HEK293 (cell line): ENCODE measurements around the gene PDZD2.

Experiments
- CTCF ChIP-seq: fragments of 450-650 bp; formaldehyde crosslinking; IDR thresholded peaks from 2 replicates; pipeline ENCODE4 v1.5.1; 2016; ENCODE audit warnings: missing biosample characterization, missing genetic modification characterization
- GLIS1 ChIP-seq: fragments of 450-650 bp; formaldehyde crosslinking; IDR thresholded peaks from 2 replicates; pipeline ENCODE4 v1.5.1; 2016; ENCODE audit warnings: missing biosample characterization, missing genetic modification characterization
- SP2 ChIP-seq: fragments of 450-650 bp; formaldehyde crosslinking; IDR thresholded peaks from 2 replicates; pipeline ENCODE4 v1.5.1; 2016; ENCODE audit warnings: missing biosample characterization, missing genetic modification characterization
- ZNF274 ChIP-seq, 2 experiments: fragments of 200-500 bp in 1 of 2; fragments of 450-650 bp in 1 of 2; sonication (Bioruptor generic) in 1 of 2; formaldehyde crosslinking in 1 of 2; IDR thresholded peaks; 2 replicates each; pipeline versions ENCODE4 v1.5.1 to v1.6.1; 2014 to 2016; ENCODE audit warnings: borderline replicate concordance in 1 of 2, inconsistent platforms in 1 of 2, low read length in 1 of 2, missing biosample characterization in 1 of 2, missing genetic modification characterization in 1 of 2
- ZNF335 ChIP-seq: fragments of 450-650 bp; formaldehyde crosslinking; conservative IDR thresholded peaks from 2 replicates; pipeline ENCODE4 v1.5.1; 2016; ENCODE audit warnings: missing biosample characterization, missing genetic modification characterization
- ZNF560 ChIP-seq: fragments of 450-650 bp; formaldehyde crosslinking; IDR thresholded peaks from 2 replicates; pipeline ENCODE4 v1.5.1; 2017; ENCODE audit warnings: missing biosample characterization, missing genetic modification characterization, borderline replicate concordance
- TF ChIP-seq, protein P1 (sequence below): fragments of 450-650 bp; formaldehyde crosslinking; IDR thresholded peaks from 2 replicates; pipeline ENCODE4 v1.5.1; 2016; ENCODE audit warnings: missing biosample characterization, missing genetic modification characterization, low read depth

- TF ChIP-seq ZNF274 (IDR thresholded peaks at IDR 0.05; ENCODE audit: low read length) (no peak), ZNF274 (tag by site-specific recombination; IDR thresholded peaks at IDR 0.05; ENCODE audit: borderline replicate concordance) (no peak), CTCF (tag by site-specific recombination) (no peak), SP2 (tag by site-specific recombination) (no peak), ZNF335 (no peak), ZNF560 (no peak), GLIS1 (tag by site-specific recombination) (no peak)
- TF ChIP-seq, protein P1, sequence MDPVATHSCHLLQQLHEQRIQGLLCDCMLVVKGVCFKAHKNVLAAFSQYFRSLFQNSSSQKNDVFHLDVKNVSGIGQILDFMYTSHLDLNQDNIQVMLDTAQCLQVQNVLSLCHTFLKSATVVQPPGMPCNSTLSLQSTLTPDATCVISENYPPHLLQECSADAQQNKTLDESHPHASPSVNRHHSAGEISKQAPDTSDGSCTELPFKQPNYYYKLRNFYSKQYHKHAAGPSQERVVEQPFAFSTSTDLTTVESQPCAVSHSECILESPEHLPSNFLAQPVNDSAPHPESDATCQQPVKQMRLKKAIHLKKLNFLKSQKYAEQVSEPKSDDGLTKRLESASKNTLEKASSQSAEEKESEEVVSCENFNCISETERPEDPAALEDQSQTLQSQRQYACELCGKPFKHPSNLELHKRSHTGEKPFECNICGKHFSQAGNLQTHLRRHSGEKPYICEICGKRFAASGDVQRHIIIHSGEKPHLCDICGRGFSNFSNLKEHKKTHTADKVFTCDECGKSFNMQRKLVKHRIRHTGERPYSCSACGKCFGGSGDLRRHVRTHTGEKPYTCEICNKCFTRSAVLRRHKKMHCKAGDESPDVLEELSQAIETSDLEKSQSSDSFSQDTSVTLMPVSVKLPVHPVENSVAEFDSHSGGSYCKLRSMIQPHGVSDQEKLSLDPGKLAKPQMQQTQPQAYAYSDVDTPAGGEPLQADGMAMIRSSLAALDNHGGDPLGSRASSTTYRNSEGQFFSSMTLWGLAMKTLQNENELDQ (tag by site-specific recombination) = no peak
Measured at GRCh38 chr5:31884896-31885295, 246.0 kb downstream of the PDZD2 start.
